GM21717 (cell line): Measurements from ENCODE around the gene ASPRV1.

Experiments
- ATAC-seq: cut with Tn5 transposase; IDR thresholded peaks from one replicate; pipeline ENCODE4 v1.9.1; 2021; ENCODE audit warnings: mild to moderate bottlenecking, moderate library complexity; ENCODE audit not compliant: unreplicated experiment

Gene ASPRV1

DNA sequence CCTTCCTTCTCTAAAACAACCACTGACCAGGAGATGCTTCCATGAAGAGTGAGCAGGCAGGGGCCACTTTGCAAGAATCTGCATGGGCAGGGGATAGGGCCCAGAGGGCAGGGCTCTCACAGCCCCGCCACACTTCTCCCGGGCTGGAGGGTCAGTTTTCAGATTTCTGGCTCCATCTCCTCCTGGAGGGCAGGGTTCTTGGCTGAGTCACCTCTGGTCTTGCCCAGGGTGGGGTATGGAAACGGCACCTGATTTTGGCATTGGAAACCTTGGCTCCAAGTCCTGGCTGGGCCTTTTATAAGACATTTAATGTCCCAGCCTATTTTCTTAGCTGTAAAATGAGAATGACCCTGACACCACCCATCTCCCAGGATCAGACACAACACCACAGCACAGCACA, 27.6 kb upstream of the ASPRV1 start:
- ATAC-seq: no peak

DNA sequence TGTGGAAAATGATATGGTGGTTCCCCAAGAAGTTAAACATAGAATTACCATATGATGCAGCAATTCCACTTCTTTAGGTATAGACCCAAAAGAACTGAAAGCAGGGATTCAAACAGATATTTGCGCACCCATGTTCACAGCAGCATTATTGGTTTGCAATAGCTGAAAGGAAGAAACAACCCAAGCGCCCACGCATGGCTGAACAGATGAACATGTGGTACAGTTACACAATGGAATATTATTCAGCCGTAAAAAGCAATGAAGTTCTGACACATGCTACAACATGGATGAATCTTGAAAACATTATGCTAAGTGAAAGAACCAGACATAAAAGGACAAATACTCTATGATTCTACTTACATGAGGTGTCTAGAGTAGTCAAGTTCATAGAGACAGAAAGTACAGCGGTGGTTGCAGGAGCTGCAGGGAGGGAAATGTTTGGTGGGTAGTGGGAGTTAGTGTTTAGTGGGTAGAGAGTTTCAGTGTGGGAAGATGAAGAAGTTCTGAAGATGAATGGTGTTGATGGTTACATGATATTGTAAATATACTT, 26.7 kb upstream of the ASPRV1 start:
- no peak for ATAC-seq

DNA sequence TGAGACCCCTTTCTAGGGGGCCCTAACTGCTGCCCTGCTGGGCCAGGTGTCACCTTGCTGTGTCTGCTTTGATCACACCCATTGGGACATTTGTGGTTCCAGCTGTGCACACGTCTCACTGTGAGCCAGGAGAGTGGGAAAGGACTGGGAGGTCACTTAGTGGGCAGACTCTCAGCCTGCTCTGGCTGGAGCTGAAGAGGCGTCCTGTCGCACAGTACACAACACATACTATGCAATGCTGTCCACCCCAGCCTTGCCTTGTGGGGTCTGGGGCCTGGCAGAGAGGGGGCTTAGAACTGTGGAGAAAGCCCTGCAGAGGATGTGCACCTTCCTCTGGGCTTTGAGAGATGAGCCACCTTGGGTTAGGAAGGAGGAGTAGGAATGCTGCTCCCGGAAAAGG, 25.3 kb upstream of the ASPRV1 start:
- no peak for ATAC-seq

DNA sequence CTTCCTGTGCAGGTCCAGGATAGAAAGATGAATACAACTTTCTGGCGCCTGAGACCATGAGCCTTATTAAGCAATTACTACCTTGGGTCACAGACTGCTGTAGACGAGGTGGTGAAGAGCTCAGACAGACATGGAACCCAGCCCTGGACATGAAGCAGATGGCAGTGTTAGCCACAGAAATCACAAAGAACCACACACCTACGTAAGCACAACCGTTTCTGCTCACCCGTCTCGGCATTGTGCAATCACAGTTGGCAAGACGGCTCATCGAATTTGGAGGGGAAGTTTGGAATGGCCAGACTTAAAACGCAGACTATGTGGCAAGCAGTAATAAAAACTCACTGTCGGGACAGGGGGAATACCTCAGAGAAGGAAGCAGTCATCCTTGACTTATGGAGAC, 24.3 kb upstream of the ASPRV1 start:
- no peak for ATAC-seq

DNA sequence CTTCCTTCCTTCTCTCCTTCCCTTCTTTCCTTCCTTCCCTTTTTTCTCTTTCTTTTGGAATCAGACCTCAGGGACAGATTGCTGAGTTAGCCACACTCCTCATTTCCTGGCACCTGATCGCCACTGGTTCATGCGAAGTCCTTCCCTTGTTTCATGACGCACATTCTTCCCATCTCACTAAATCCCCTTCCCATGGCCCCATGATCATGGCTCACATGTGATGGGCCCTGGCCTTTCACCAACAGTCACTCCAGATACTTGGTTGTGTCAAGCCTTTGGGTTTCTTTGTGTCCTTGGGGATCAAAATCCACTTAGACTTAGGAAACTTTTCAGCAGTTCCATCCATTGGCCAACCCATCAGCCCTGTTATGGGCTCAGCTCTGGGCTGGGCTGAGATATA, 23.8 kb upstream of the ASPRV1 start:
- no peak for ATAC-seq

DNA sequence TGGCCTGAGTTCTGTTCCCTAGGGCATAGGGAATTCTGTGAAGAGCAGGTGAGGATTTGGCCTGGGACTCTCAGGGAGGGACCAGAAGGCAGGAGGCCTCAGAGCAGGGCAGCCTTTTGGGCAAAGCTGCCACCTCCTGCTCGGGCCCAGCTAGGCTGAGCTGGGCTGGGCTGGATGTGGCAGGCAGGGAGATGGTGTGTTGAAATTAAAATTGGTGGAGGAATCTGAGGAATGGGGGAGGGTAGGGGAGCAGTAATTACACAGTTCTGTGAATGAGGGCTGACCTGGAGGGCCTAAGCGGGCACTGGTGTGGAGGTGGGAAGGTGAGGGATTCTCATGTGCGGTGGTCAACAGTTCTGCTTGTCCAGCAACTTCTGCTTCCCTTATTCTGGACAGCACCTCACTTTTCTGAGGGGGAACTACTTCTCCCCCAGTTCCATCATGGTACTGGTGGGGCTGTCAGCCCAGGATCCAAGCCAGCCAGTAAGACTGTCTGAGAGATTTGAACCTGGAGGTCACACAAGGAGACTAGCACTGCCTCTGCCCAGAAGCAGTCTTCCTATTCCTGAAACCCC, 22.0 kb upstream of the ASPRV1 start:
- no peak for ATAC-seq

DNA sequence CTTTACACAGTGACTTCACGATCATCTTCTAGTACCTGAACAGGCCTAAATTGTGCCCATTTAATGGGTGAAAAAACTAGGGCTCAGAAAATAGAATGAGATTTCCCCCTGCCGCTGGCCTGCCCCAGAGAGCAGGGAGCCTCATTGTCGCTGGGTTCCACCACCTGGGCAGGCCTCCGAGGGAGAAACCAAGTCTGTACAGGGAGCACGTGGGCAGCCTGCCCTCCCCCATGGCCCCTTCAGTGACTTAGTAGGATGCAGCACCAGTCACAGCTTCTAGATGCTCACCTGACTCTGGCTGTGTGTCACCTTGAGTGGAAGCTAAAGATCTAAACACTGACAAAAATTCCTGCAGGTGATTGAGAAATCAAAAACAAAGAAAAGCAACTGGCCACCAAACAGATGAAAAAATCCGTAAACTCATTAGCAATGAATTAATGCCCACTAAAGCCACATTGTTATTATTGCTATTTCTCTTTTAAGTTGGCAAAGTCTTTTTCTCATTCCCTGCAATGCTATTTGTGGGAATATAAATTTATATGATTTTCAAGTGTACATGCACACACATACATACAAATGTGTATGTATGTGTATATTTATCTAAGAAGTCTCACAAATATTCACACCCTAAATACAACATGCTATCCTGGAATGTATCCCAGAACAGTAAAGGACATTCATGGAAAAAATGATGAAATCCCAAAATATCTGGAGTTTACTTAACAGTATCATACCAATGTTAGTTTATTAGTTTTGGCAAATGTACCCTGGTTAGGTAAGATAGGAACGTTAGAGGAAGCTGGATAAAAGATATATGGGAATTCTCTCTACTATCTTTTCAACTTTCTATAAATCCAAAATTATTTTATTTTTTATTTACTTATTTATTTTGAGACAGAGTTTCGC, 18.7 kb upstream of the ASPRV1 start:
- no peak for ATAC-seq

DNA sequence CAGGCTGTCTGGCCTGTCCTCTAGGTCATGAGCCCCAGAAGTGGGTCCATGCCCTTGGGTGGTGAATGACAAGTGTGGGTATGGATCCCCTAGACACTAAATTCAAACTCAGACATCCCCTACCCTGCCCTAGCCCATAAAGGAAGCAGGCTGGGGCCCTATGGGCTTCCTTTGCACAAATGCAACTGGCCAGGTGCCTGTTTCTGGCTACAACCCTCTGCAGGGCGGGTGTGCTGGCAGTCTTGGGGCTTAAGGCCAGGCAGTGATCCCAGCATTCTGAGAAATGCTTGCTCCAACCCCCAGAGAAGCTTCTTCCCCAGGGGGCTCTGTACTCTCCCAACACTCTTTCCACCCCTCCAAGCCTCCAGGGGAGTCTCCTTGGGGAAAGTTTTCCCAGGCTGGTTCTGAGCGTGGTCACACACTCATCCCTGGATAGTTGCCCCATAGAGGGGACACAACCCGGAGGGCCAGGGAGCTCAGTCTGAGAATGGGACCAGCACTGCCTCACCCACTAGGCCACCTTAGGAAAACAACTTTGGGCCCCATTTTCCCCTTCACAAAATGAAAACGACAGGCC, 16.6 kb upstream of the ASPRV1 start:
- no peak for ATAC-seq

DNA sequence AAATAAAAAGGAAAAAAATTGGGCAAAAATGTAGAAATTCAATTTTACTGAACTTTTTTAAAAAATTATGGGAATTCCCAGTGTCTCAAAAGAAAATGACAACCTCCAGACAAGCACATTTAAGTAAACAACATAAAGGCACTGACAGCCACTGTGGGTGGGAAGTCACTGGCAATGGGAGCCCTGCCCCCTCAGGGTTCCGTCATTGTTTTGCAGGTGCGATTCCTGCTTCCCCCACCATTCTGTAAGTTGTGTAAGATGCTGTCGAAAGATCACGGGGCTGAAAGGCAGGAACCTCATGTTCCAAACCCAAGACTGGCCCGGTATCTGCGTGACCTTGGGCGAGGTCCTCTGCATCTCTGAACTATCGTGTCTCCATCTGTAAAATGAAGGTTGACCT, 15.8 kb upstream of the ASPRV1 start:
- no peak for ATAC-seq

DNA sequence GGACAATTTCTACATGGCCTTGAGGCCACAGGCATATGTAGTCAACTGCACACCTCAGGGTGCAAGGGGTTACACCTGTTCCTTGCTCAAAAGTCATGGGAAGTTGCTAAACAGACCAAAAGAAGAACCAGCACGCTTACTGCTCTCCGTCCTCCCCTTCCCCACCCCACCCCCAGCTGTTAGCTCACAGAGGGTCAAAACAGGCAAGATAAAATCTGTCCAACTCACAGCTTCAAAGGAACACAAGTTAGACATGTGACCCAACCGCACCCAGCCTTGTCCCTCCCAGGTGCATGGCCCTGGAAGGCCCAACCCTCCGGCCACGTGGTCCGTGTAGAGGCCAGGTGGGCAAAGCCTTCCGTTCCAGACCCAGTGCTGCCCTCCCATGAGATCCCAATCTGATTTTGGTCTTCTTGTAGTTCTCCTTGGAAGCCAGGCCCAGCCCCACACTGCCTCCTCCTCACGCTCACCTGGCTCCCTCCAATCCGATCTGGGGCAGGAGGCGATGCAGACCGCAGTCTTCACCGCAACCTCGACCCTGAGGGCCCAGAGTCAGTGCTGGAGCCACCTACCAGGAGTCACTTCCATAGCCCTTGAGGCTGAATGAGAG, 14.5 kb upstream of the ASPRV1 start:
- no peak for ATAC-seq

DNA sequence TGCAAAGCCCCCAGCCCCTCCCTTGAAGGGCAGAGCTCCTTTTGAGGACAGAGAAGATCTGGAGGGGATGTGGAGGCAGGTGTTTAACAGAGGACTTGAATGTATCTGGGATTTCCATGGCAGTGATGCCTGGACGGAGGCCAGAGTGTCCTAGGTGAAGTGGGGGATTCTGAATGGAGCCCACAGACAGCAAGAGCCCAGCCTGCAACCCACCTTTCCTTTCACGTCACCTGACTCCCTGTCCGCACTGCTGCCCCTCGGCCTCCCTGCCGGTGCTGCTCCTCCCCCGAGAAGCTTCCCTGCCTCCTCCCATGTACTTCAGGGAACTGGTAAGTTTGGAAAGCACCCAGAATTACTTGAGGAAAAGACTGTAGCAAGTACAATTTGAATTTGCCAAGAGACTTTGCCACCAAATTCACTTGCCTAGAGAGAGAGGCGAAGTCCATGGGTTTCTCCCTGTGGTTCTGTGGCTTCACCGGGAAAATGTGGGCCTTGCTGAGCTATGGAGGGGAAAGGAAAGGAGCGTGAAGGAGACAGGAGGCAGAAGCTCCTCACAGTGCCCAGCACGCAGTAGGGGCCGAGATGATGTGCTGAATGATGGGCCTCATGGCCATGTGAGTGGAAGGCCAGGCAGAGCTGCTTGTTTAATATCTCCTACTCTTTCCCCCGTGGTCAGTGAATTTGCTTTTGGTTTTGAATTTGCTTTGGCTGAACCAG, 13.9 kb upstream of the ASPRV1 start:
- no peak for ATAC-seq

DNA sequence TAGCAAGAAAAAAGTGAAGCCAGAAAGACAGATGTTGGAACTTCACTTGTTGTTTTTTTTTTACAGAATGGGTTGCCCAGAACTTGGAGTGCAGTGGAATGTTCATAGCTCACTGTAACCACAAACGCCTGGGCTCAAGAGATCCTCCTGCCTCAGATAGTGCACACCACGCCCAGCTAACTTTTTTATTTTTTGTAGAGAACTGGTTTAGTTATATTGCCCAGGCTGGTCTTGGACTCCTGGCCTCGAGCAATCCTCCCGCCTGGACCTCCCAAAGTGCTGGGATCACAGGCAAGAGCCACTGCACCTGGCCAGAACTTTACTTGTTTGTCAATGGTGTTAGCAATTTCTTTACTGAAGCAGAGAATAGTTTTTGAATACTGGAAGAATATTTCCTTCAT, 11.9 kb upstream of the ASPRV1 start:
- ATAC-seq: no peak

DNA sequence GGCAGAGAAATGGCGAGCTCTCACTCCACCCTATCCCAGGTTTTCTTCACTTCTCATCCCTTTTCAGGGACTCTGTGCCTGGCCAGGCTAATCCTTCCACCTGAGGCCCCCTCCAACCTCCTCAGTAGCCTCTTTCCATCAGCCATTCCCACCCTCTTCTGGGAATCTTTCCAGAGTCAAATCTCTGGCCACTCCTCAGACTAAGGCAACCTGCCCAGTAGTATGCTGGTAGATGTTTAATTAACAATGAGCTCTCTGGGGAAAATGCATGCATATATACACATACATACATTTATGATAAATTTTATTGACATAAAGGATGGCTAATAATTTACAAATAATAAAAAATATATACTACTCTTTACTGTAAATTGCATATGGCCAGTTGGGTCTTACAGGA, 11.4 kb upstream of the ASPRV1 start:
- ATAC-seq: no peak

DNA sequence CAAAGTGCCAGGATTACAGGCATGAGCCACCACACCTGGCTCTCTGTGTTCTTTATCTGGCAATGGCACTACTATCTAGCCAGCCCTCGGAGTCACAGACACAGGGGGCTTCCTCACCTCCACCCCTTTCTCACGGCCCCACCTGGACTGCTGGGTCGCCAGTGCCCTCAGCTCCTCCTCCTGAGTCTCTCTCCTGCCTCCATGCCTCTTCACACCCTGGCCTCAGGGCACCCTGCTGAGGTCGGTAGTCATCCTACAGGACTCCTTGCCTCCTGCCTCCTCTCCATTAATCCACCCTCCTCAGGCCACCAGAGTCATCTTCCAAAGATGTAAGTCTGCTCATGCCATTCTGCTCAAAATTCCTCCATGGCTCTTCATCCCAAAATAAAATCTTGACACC, 8.6 kb upstream of the ASPRV1 start:
- ATAC-seq: no peak

DNA sequence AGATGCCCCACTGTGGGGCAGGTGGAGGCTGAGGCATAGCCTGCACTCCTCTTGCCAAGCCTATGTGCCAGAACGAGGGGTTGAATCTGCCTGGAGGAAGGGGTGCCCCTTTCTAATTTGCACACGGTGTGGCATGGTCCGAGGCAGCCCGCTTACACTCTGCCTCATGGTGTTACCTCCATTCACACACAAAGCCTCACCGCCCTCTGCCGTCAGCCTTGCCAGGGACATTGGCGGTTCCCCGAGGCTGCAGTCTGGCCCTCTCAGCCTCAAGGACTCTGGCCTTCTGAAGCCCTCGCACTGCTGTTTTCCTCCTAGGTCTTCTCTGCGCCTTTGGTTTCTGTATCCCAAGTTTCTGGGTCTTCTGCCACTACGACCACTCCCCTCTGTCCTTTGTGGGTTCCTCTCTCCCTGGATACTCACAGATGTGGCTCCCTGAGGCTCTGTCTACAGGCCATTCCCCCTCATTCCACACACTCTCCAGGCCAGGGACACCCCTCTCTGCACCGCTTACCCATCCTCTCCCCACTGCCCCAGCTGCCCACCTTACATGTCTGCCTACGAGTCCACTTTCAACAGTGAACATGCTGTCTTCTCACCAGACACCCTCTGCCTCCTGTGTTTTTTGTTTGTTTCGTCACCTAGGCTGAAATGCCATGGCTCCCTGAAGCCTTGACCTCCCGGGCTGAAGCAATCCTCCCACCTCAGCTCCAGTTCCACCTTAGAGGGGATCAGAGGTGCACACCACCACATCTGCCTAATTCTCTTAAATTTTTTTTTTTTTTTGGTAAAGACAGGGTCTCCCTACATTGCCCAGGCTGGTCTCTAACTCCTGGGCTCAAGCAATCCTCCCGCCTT, 7.9 kb upstream of the ASPRV1 start:
- no peak for ATAC-seq

DNA sequence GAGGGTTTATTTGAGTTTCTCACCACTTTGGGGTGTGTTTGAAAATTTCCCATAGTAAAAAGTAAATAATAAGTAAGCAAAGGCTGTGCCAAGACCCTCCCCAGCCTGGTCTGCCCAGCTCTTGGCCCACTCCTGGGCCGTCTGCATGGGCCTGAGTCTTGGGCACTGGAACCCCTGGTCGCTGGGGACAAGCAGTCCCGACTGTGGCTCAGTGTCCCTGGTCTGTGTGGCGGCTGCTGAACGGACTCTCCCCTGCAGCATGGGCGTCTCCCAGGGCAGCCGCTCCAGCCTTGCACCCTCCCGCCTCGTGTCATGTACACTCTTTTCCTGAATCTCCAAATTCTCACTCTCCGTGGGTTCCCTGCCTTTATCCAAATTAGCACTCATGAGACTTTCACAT, 7.2 kb upstream of the ASPRV1 start:
- no peak for ATAC-seq

DNA sequence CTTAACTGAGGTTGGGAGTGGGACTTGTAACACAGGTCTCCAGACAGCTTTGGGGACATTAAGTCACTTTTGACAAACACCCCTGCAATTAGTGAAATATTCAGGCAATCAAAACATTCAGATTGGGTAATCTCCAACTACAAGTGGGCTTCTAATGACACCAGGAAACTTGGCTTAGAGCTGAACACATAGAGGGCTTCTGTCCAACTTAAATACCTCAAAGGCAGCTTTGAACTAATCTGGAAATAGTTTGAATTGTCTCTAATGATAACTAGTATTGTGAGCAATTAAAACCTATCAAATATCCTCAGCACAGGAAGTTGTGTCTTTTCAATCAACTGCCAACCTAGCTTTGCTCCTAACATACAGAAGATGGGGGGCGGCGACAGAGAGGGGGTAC, 5.1 kb upstream of the ASPRV1 start:
- no peak for ATAC-seq

DNA sequence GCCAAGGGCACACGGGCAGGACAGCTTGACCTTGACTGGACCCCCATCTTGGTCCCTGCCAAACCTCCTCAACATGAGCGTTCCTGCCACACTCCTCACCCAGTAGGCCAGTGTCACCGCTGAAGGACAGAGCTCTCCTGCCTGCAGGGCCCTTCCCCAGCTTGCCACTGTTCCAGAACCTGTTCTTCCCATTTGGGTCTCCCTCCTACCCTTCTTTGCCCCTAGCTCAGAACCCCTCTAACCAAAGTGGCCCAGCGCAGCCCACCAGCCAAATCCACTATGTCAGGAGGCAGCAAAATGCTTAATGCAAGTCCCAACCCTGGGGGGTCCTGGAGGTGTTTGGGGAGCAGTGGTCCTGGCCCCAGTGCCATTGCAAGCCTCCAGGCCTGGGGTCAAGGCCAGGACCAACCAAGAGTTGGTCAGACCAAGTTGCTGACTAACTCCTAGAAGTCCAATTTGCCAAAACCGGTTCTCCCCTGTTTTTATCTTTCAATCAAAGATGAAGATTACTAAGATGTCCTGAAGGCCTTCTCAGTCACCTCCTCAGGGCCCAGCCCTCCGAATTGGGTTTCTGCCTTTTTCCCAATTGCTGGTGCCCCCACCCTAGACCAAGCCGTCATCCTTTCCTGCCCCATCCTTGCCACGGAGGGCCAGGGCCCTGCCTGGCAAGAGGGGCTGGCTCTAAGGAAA, 4.5 kb upstream of the ASPRV1 start:
- no peak for ATAC-seq

DNA sequence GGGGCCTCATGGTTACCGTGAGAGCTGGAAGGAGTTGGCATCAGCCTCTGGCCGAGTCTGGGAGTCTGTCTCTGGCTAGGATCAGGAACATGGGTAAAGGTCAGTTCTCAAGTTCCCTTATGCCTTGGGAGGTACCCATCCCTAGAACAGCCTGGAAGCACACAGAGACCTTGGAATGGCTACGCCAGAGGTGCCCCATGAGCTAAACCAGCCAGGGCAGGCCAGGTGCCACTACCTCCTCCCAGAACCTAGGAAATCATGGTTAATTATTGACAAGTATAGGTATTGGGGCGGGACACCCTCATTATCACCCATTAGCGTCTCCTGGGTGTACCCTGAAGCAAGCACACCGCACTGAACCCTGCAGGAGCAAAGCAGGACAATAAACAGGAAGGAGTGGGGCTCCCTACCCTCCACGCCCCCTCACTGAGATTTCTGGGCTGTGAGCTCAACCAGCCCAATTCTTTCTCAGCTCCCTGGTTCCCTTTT, 3.0 kb upstream of the ASPRV1 start:
- ATAC-seq: no peak
